AG20443 (cell line): ENCODE results near the gene OSBPL8.

Experiments used
- DNase-seq: peaks from one replicate; pipeline ENCODE4 v3.0.0; 2012; ENCODE audit warnings: low spot score, mixed read lengths

The OSBPL8 gene

GRCh38 chr12:76470028-76470939, 89.3 kb downstream of the OSBPL8 start:
- peak; percentile 77 for DNase-seq

GRCh38 chr12:76464631-76465166, 94.9 kb downstream of the OSBPL8 start:
- DNase-seq = no peak

- no peak for DNase-seq
These were observed 96.8 kb downstream of the OSBPL8 start for GRCh38 chr12:76462668-76463224.

- no peak for DNase-seq
These were observed 98.8 kb downstream of the OSBPL8 start for GRCh38 chr12:76460807-76461206.

- DNase-seq = no peak
These were observed 101.8 kb downstream of the OSBPL8 start for GRCh38 chr12:76457818-76458217.

- no peak for DNase-seq
These were observed 102.6 kb downstream of the OSBPL8 start for GRCh38 chr12:76457010-76457409.

- peak; percentile 72 for DNase-seq
These were observed 103.8 kb downstream of the OSBPL8 start for GRCh38 chr12:76455582-76456345.

- no peak for DNase-seq
These were observed 108.0 kb downstream of the OSBPL8 start for GRCh38 chr12:76451528-76451927.

- DNase-seq = peak; percentile 56
These were observed 108.9 kb downstream of the OSBPL8 start for GRCh38 chr12:76450690-76451089.

GRCh38 chr12:76449993-76450392, 109.6 kb downstream of the OSBPL8 start:
- DNase-seq = no peak

- no peak for DNase-seq
These were observed 110.0 kb downstream of the OSBPL8 start for GRCh38 chr12:76449583-76449982.

- no peak for DNase-seq
These were observed 110.6 kb downstream of the OSBPL8 start for GRCh38 chr12:76449016-76449415.

- no peak for DNase-seq
These were observed 113.5 kb downstream of the OSBPL8 start for GRCh38 chr12:76446090-76446489.

- no peak for DNase-seq
These were observed 114.1 kb downstream of the OSBPL8 start for GRCh38 chr12:76445462-76445861.

- DNase-seq = no peak
These were observed 115.1 kb downstream of the OSBPL8 start for GRCh38 chr12:76444408-76444984.

GRCh38 chr12:76441016-76441415, 118.6 kb downstream of the OSBPL8 start:
- DNase-seq = no peak

GRCh38 chr12:76432733-76433132, 126.8 kb downstream of the OSBPL8 start:
- no peak for DNase-seq

GRCh38 chr12:76428117-76428516, 131.5 kb downstream of the OSBPL8 start:
- no peak for DNase-seq

- no peak for DNase-seq
These were observed 133.4 kb downstream of the OSBPL8 start for GRCh38 chr12:76426160-76426559.

- DNase-seq = no peak
These were observed 134.6 kb downstream of the OSBPL8 start for GRCh38 chr12:76424941-76425340.

GRCh38 chr12:76422543-76423438, 136.8 kb downstream of the OSBPL8 start:
- DNase-seq = no peak
